LNCAP (cell line): ENCODE measurements around the gene YIPF3.

ENCODE experiments used
- CTCF ChIP-seq: fragments of 450-650 bp; IDR thresholded peaks from 2 replicates; pipeline ENCODE4 v1.5.1; 2017; ENCODE audit warnings: mild to moderate bottlenecking

YIPF3 gene

GRCh38 chr6:43481591-43482236, 35.0 kb downstream of the YIPF3 start:
- TF ChIP-seq CTCF, result no peak

- no peak for TF ChIP-seq CTCF
Observed at GRCh38 chr6:43481075-43481474, 35.7 kb downstream of the YIPF3 start.

GRCh38 chr6:43478008-43478372, 38.7 kb downstream of the YIPF3 start:
- no peak for TF ChIP-seq CTCF

GRCh38 chr6:43477235-43478007, 39.3 kb downstream of the YIPF3 start, which contains the start of gene TJAP1:
TSS of gene TJAP1 (plus strand) at chr6:43477570. CDS start at chr6:43499002, 21,432 bp downstream.
- no peak for TF ChIP-seq CTCF

GRCh38 chr6:43476746-43477145, 40.0 kb downstream of the YIPF3 start:
- TF ChIP-seq CTCF, result no peak

- no peak for TF ChIP-seq CTCF
Observed at GRCh38 chr6:43475516-43475915, 41.2 kb downstream of the YIPF3 start.

- TF ChIP-seq CTCF, result no peak
Observed at GRCh38 chr6:43472515-43472914, 44.2 kb downstream of the YIPF3 start.
